Cardiac septum (tissue), 1 donor: Measurements from ENCODE around the gene RPL34. TPM values are rescaled to one million over a fixed set of nuclear protein-coding genes. Genes with fewer than 3 reads are reported as not detected.

Experiments
- total RNA-seq: library from RNA; stranded (reverse); fragmentation: NEBNext Ultra II Directional; extraction: Animal tissue kit (Norgen Biotek cat#: 25700); gene quantifications from one replicate; pipeline ENCODE4 v1.2.1, GENCODE V29; 2021
- donor health status: DM: no; HTN: no; CAD: no.

Gene RPL34
- total RNA-seq, 1 donor from 2014 or later, result 534 TPM

Other genes starting within 250 kb of the RPL34 start
- gene OSTC, start 30.0 kb downstream of the RPL34 start, total RNA-seq, result 38.0 TPM
- gene ETNPPL, start 142.5 kb downstream of the RPL34 start, total RNA-seq, result 0.75 TPM